WI38 (cell line): ENCODE measurements around the gene CNOT6L.

Source experiments
- H3K4me3 ChIP-seq: 2 replicates; pipeline ENCODE4 v1.5.1; 2011; ENCODE audit warnings: low read depth, mild to moderate bottlenecking, control low read depth, low read length
- CTCF ChIP-seq: IDR thresholded peaks from 2 replicates; pipeline ENCODE4 v1.5.1; 2012; ENCODE audit warnings: low read depth, mild to moderate bottlenecking, control low read depth, low read length

Gene CNOT6L

GRCh38 chr4:77843628-77844027 is 24.5 kb upstream of the CNOT6L start:
- TF ChIP-seq CTCF = no peak
- no peak overlapping the region for H3K4me3 ChIP-seq

- no peak overlapping the region for H3K4me3 ChIP-seq
- TF ChIP-seq CTCF = no peak
Measured at GRCh38 chr4:77834403-77834802, 15.2 kb upstream of the CNOT6L start.

- H3K4me3 ChIP-seq = no peak overlapping the region
- TF ChIP-seq CTCF = no peak
Measured at GRCh38 chr4:77833126-77833724, 14.1 kb upstream of the CNOT6L start.

- TF ChIP-seq CTCF = no peak
Measured at GRCh38 chr4:77827343-77827742, 8.2 kb upstream of the CNOT6L start.

GRCh38 chr4:77826275-77826674 is 7.1 kb upstream of the CNOT6L start:
- H3K4me3 ChIP-seq = no peak overlapping the region
- TF ChIP-seq CTCF = no peak

More at GRCh38 chr4:77827343-77827742, 8.2 kb upstream of the CNOT6L start:
- H3K4me3 ChIP-seq = no peak overlapping the region

- TF ChIP-seq CTCF = no peak
- no peak overlapping the region for H3K4me3 ChIP-seq
Measured at GRCh38 chr4:77821775-77822174, 2.6 kb upstream of the CNOT6L start.

GRCh38 chr4:77820649-77821561 is 1.7 kb upstream of the CNOT6L start:
- peak overlapping the region; percentile 84 for H3K4me3 ChIP-seq
- no peak for TF ChIP-seq CTCF
